Osteocyte (in vitro differentiated cells): Measurements from ENCODE around the gene SDK2. TPM values are rescaled to one million over a fixed set of nuclear protein-coding genes. Genes with fewer than 3 reads are reported as not detected.

Source experiments
- DNase-seq: peaks from one replicate; pipeline ENCODE4 v3.0.0; 2021; ENCODE audit warnings: mixed read lengths; ENCODE audit not compliant: unreplicated experiment; ENCODE audit errors: extremely low spot score
- H3K27ac Mint-ChIP-seq: one replicate; pipeline ENCODE4 v1.8.0; 2021; ENCODE audit warnings: mild to moderate bottlenecking, mixed read lengths; ENCODE audit not compliant: unreplicated experiment
- H3K27me3 Mint-ChIP-seq: one replicate; pipeline ENCODE4 v1.8.0; 2021; ENCODE audit warnings: mixed read lengths; ENCODE audit not compliant: unreplicated experiment
- H3K36me3 Mint-ChIP-seq: one replicate; pipeline ENCODE4 v1.8.0; 2021; ENCODE audit warnings: mixed read lengths; ENCODE audit not compliant: unreplicated experiment
- H3K4me1 Mint-ChIP-seq: one replicate; pipeline ENCODE4 v1.8.0; 2021; ENCODE audit warnings: mixed read lengths; ENCODE audit not compliant: unreplicated experiment
- H3K4me3 Mint-ChIP-seq: one replicate; pipeline ENCODE4 v1.8.0; 2021; ENCODE audit warnings: mild to moderate bottlenecking, moderate library complexity, mixed read lengths; ENCODE audit not compliant: unreplicated experiment
- H3K9me3 Mint-ChIP-seq: one replicate; pipeline ENCODE4 v1.8.0; 2021; ENCODE audit warnings: mixed read lengths; ENCODE audit not compliant: unreplicated experiment
- CTCF ChIP-seq: fragments of 200-600 bp; sonication (generic); IDR thresholded peaks from 2 replicates; pipeline ENCODE4 v1.5.0; 2021; ENCODE audit warnings: antibody characterized with exemption, mild to moderate bottlenecking, moderate library complexity
- total RNA-seq: library from RNA; stranded (reverse); gene quantifications from 2 replicates; pipeline ENCODE4 v1.2.1, GENCODE V29; 2021

The SDK2 gene
- total RNA-seq, 1 donor from 2014 or later, result 16.5 TPM

- Mint-ChIP-seq H3K27me3 (no peaks in the 10 kb centered on the region), H3K27ac (peak overlapping the region; percentile 79), H3K4me3 (no peak overlapping the region), H3K4me1 (peaks cover 65% of the 10 kb centered on the region), H3K36me3 (no peaks in the 10 kb centered on the region), H3K9me3 (no peaks in the 10 kb centered on the region)
- no peak for DNase-seq
- TF ChIP-seq CTCF, result no peak
Observed at GRCh38 chr17:73293480-73293911, 350.7 kb downstream of the SDK2 start.

- Mint-ChIP-seq H3K4me1 (peaks cover 62% of the 10 kb centered on the region), H3K27ac (peak overlapping the region; percentile 79), H3K9me3 (no peaks in the 10 kb centered on the region), H3K27me3 (no peaks in the 10 kb centered on the region), H3K36me3 (no peaks in the 10 kb centered on the region), H3K4me3 (no peak overlapping the region)
- no peak for DNase-seq
- no peak for TF ChIP-seq CTCF
Observed at GRCh38 chr17:73293031-73293430, 351.2 kb downstream of the SDK2 start.

GRCh38 chr17:73292031-73292531 is 352.2 kb downstream of the SDK2 start:
- H3K36me3 Mint-ChIP-seq, result peaks cover 2% of the 10 kb centered on the region
- TF ChIP-seq CTCF, result no peak
- peak overlapping the region; percentile 44 for H3K4me3 Mint-ChIP-seq
- H3K9me3 Mint-ChIP-seq, result no peaks in the 10 kb centered on the region
- no peaks in the 10 kb centered on the region for H3K27me3 Mint-ChIP-seq
- no peak for DNase-seq
- peak overlapping the region; percentile 93 for H3K27ac Mint-ChIP-seq
- H3K4me1 Mint-ChIP-seq, result peaks cover 68% of the 10 kb centered on the region

GRCh38 chr17:73291260-73291801 is 352.9 kb downstream of the SDK2 start:
- H3K4me3 Mint-ChIP-seq, result peak overlapping the region; percentile 44
- no peaks in the 10 kb centered on the region for H3K27me3 Mint-ChIP-seq
- H3K36me3 Mint-ChIP-seq, result peaks cover 4% of the 10 kb centered on the region
- H3K4me1 Mint-ChIP-seq, result peaks cover 75% of the 10 kb centered on the region
- no peak for TF ChIP-seq CTCF
- H3K9me3 Mint-ChIP-seq, result no peaks in the 10 kb centered on the region
- peak overlapping the region; percentile 93 for H3K27ac Mint-ChIP-seq
- no peak for DNase-seq

GRCh38 chr17:73290399-73291259 is 353.6 kb downstream of the SDK2 start:
- DNase-seq, result no peak
- Mint-ChIP-seq H3K36me3 (peaks cover 8% of the 10 kb centered on the region), H3K27me3 (no peaks in the 10 kb centered on the region), H3K4me3 (no peak overlapping the region), H3K4me1 (peaks cover 78% of the 10 kb centered on the region), H3K27ac (peak overlapping the region; percentile 93), H3K9me3 (no peaks in the 10 kb centered on the region)
- no peak for TF ChIP-seq CTCF
